Pancreas (tissue), 10 donors: ENCODE measurements around the gene SLC38A2. TPM values are rescaled to one million over a fixed set of nuclear protein-coding genes. Genes with fewer than 3 reads are reported as not detected.
"Not testable (repeated sequence)": the region's sequence is repeated elsewhere in the genome, so short reads cannot be mapped to it uniquely, and the experiment has no call there.

Experiments used
- ATAC-seq, 4 donors: fragments of 200-7000 bp; cut with Tn5 transposase; one replicate each; pipeline versions ENCODE4 v1.8.0 to v1.9.1; 2020; ENCODE audit warnings: mild to moderate bottlenecking in 4 of 4, moderate library complexity in 4 of 4
- DNase-seq, 6 donors: peaks; one replicate each; pipeline ENCODE4 v3.0.0-alpha.2; 2020
- FAIRE-seq: peaks from 2 replicates; lab custom pipeline; 2012; peaks lifted over from hg19 to GRCh38; lab: Jason Lieb, UNC
- H3K27ac ChIP-seq, 4 donors: fragments of 200-600 bp; sonication (generic); 1 replicate in 3 of 4; 2 replicates in 1 of 4; pipeline versions ENCODE4 v1.5.0 to v1.8.0; 2020
- H3K27me3 ChIP-seq, 4 donors: fragments of 200-600 bp; one replicate each; pipeline ENCODE4 v1.8.0; 2021
- H3K36me3 ChIP-seq, 3 donors: fragments of 200-600 bp; sonication (generic) in 1 of 3; one replicate each; pipeline versions ENCODE4 v1.5.0 to v1.8.0; 2020 to 2021
- H3K4me1 ChIP-seq, 3 donors: fragments of 200-600 bp; one replicate each; pipeline ENCODE4 v1.8.0; 2021
- H3K4me3 ChIP-seq, 4 donors: fragments of 200-600 bp; sonication (generic) in 2 of 4; one replicate each; pipeline versions ENCODE4 v1.5.0 to v1.8.0; 2020 to 2021
- H3K9me3 ChIP-seq, 4 donors: fragments of 200-600 bp; one replicate each; pipeline ENCODE4 v1.8.0; 2021
- CTCF ChIP-seq, 4 donors: fragments of 200-600 bp; sonication (generic) in 3 of 4; IDR thresholded peaks; one replicate each; pipeline versions ENCODE4 v1.5.0 to v1.8.0; 2021; ENCODE audit warnings: antibody characterized with exemption in 4 of 4
- WGBS, 2 donors: extraction: QIAGEN DNeasy Blood & Tissue Kit; methylation state at CpG; one replicate each; pipeline ENCODE4 v1.1.7; 2013; 5-methylcytosine and 5-hydroxymethylcytosine counted together
- intact Hi-C, 3 donors: fragments of 100-400 bp; cut with DNase I; formaldehyde crosslinking; loops; one replicate each; pipeline versions ENCODE4 v1.11.1 to v1.14.2; 2022
- polyA plus RNA-seq, 2 donors: library from polyadenylated mRNA; stranded (reverse); fragments of 200-250 nt; gene quantifications; one replicate each; pipeline ENCODE4 v1.2.3, GENCODE V29; 2013
- total RNA-seq, 6 donors: library from RNA; stranded (reverse); fragmentation: NEBNext Ultra II Directional in 4 of 6; extraction: Animal tissue kit (Norgen Biotek cat#: 25700) in 4 of 6; gene quantifications; one replicate each; pipeline versions ENCODE4 v1.2.1 to v1.2.4, GENCODE V29; 2021 to 2023
- donor health status: healthy with polysubstance abuse.
- donor health status: DM: no; HTN: no; CAD: no; lungs with moderate emphysema.
- donor health status: DM: no; HTN: no; CAD: no.
- donor health status: control.
- donor health status: control.
- donor health status: Bipolar disorder and iron deficiency.
- donor health status: DM: yes; HTN: yes; CAD: no.
- donor health status: DM: no; HTN: no; CAD: no.
- donor health status: DM: no; HTN: no; CAD: no.
- donor health status: DM: yes; HTN: yes; CAD: no.

SLC38A2 gene
- total and polyA plus RNA-seq, 8 donors: 24.2 to 155 (median 78.9) TPM

- Histone ChIP-seq H3K9me3 (no peaks in the 10 kb centered on the region), H3K27ac (no peak overlapping the region), H3K27me3 (no peaks in the 10 kb centered on the region), H3K36me3 (no peaks in the 10 kb centered on the region), H3K4me1 (no peaks in the 10 kb centered on the region), H3K4me3 (no peak overlapping the region)
- intact Hi-C loops: loop anchor here in 1 of 3 donors (10.0 kb wide), 1 partner anchor 316 kb away; no protein-coding TSS in a partner anchor
- FAIRE-seq (no peak), DNase-seq (no peak), ATAC-seq (no peak)
- WGBS, 2 donors: 48 to 65% methylated on average over 2 of the region's 2 CpGs
- no peak for TF ChIP-seq CTCF (IDR thresholded peaks at IDR 0.05)
Measured at GRCh38 chr12:46349253-46349652, 23.3 kb downstream of the SLC38A2 start.

GRCh38 chr12:46343118-46343852 is 29.3 kb downstream of the SLC38A2 start:
- no peaks in the 10 kb centered on the region for H3K27me3 ChIP-seq
- TF ChIP-seq CTCF (IDR thresholded peaks at IDR 0.05): no peak
- no peak overlapping the region for H3K27ac ChIP-seq
- H3K4me1 ChIP-seq: peaks cover 0 to 6% (median 0%) of the 10 kb centered on the region in 3 donors
- H3K9me3 ChIP-seq: no peaks in the 10 kb centered on the region
- intact Hi-C loops: loop anchor here in 1 of 3 donors (10.0 kb wide), 1 partner anchor 322 kb away; no protein-coding TSS in a partner anchor
- peak; percentile 51 to 72 (median 68) for ATAC-seq
- peak in 1 of 6 donors; percentile 24 for DNase-seq
- no peak for FAIRE-seq
- no peak overlapping the region for H3K4me3 ChIP-seq
- no peaks in the 10 kb centered on the region for H3K36me3 ChIP-seq
- WGBS, 2 donors: 74 to 82% methylated on average over 3 of the region's 3 CpGs

GRCh38 chr12:46342562-46343033 is 30.0 kb downstream of the SLC38A2 start:
- ATAC-seq (peak; percentile 82 to 95 (median 94)), DNase-seq (peak in 4 of 6 donors; percentile 12 to 52 (median 34))
- 20 to 35% methylated on average over 3 of the region's 3 CpGs for WGBS, 2 donors

GRCh38 chr12:46339051-46339450 is 33.5 kb downstream of the SLC38A2 start:
- ATAC-seq (no peak), FAIRE-seq (no peak), DNase-seq (no peak)
- Histone ChIP-seq H3K4me1 (peaks cover 0 to 6% (median 0%) of the 10 kb centered on the region in 3 donors), H3K27ac (no peak overlapping the region), H3K36me3 (no peaks in the 10 kb centered on the region), H3K9me3 (no peaks in the 10 kb centered on the region), H3K27me3 (no peaks in the 10 kb centered on the region), H3K4me3 (no peak overlapping the region)
- no peak for TF ChIP-seq CTCF (IDR thresholded peaks at IDR 0.05)
- intact Hi-C loops: no loop called here

More at GRCh38 chr12:46342562-46343033, 30.0 kb downstream of the SLC38A2 start:
- no peak overlapping the region for H3K27ac ChIP-seq
- H3K36me3 ChIP-seq: no peaks in the 10 kb centered on the region
- H3K4me3 ChIP-seq: no peak overlapping the region
- intact Hi-C loops: loop anchor here in 1 of 3 donors (10.0 kb wide), 1 partner anchor 322 kb away; no protein-coding TSS in a partner anchor
- no peak for FAIRE-seq
- no peaks in the 10 kb centered on the region for H3K27me3 ChIP-seq
- peak in 3 of 4 donors; percentile 29 to 43 (median 42) for TF ChIP-seq CTCF (IDR thresholded peaks at IDR 0.05)
- peaks cover 0 to 6% (median 0%) of the 10 kb centered on the region in 3 donors for H3K4me1 ChIP-seq
- H3K9me3 ChIP-seq: no peaks in the 10 kb centered on the region

- Histone ChIP-seq H3K27me3 (no peaks in the 10 kb centered on the region), H3K36me3 (no peaks in the 10 kb centered on the region), H3K4me3 (no peak overlapping the region), H3K9me3 (no peaks in the 10 kb centered on the region), H3K27ac (no peak overlapping the region), H3K4me1 (no peaks in the 10 kb centered on the region)
- no peak for DNase-seq
- no peak for ATAC-seq
- no peak for TF ChIP-seq CTCF (IDR thresholded peaks at IDR 0.05)
- 45 to 60% methylated on average over 3 of the region's 3 CpGs for WGBS, 2 donors
- FAIRE-seq: no peak
- intact Hi-C loops: no loop called here
Measured at GRCh38 chr12:46332260-46332659, 40.3 kb downstream of the SLC38A2 start.

- not testable (repeated sequence) for DNase-seq, H3K4me3 ChIP-seq, FAIRE-seq, ATAC-seq, H3K27ac ChIP-seq, H3K27me3 ChIP-seq, H3K9me3 ChIP-seq, H3K36me3 ChIP-seq, H3K4me1 ChIP-seq
- intact Hi-C loops: loop anchor here in 1 of 3 donors (10.0 kb wide), 1 partner anchor 160 kb away; no protein-coding TSS in a partner anchor
- WGBS, 2 donors: 91 to 96% methylated on average over 5 of the region's 5 CpGs
Measured at GRCh38 chr12:46325075-46325474, 47.5 kb downstream of the SLC38A2 start.
